Sigmoid colon (tissue), 4 donors: ENCODE measurements around the gene CERS5.
"Not testable (repeated sequence)": the region's sequence is repeated elsewhere in the genome, so short reads cannot be mapped to it uniquely, and the experiment has no call there.

Experiments used
- EP300 ChIP-seq, 4 donors: sonication (generic); formaldehyde crosslinking; IDR thresholded peaks; one replicate each; pipeline ENCODE4 v1.6.1; 2017; ENCODE audit warnings: antibody characterized with exemption in 4 of 4
- POLR2A ChIP-seq, 2 donors: fragments of 450-650 bp; IDR thresholded peaks; one replicate each; pipeline ENCODE4 v1.6.1; 2016; ENCODE audit warnings: antibody characterized with exemption in 2 of 2, mild to moderate bottlenecking in 2 of 2, moderate library complexity in 2 of 2
- TF ChIP-seq, protein P1 (sequence below), 4 experiments: fragments of 450-650 bp in 3 of 4; fragments of 200-600 bp in 1 of 4; IDR thresholded peaks; one replicate each; pipeline ENCODE4 v1.5.1; 2016 to 2019; ENCODE audit warnings: antibody characterized with exemption in 4 of 4, mild to moderate bottlenecking in 3 of 4, moderate library complexity in 2 of 4

DNA sequence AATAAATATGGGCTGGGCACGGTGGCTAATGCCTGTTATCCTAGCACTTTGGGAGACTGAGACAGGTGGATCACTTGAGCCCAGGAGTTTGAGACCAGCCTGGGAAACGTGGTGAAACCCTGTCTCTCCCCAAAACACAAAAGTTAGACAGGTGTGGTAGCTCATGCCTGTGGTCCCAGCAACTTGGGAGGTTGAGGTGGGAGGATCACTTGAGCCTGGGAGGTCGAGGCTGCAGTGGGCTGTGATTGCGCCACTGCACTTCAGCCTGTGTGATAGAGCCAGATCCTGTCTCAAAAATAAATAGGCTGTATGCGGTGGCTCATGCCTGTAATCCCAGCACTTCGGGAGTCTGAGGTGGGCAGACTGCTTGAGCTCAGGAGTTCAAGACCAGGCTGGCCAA is 19.2 kb downstream of the CERS5 start:
- not testable (repeated sequence) for TF ChIP-seq POLR2A, EP300 (IDR thresholded peaks at IDR 0.05)
- TF ChIP-seq, protein P1, sequence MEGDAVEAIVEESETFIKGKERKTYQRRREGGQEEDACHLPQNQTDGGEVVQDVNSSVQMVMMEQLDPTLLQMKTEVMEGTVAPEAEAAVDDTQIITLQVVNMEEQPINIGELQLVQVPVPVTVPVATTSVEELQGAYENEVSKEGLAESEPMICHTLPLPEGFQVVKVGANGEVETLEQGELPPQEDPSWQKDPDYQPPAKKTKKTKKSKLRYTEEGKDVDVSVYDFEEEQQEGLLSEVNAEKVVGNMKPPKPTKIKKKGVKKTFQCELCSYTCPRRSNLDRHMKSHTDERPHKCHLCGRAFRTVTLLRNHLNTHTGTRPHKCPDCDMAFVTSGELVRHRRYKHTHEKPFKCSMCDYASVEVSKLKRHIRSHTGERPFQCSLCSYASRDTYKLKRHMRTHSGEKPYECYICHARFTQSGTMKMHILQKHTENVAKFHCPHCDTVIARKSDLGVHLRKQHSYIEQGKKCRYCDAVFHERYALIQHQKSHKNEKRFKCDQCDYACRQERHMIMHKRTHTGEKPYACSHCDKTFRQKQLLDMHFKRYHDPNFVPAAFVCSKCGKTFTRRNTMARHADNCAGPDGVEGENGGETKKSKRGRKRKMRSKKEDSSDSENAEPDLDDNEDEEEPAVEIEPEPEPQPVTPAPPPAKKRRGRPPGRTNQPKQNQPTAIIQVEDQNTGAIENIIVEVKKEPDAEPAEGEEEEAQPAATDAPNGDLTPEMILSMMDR (IDR thresholded peaks at IDR 0.05): not testable (repeated sequence)
